GM12892 (cell line): ENCODE data around the gene COPZ1.

Experiments
- POLR2A ChIP-seq: IDR thresholded peaks from 2 replicates; pipeline ENCODE4 v1.6.1; 2011; ENCODE audit warnings: low read depth, low read length, control low read depth
- POLR2AphosphoS5 ChIP-seq: IDR thresholded peaks from 2 replicates; pipeline ENCODE4 v1.6.1; 2011; ENCODE audit warnings: low read depth, low read length, control low read depth

GRCh38 chr12:54321363-54321762 is 3.6 kb upstream of the COPZ1 start:
- TF ChIP-seq POLR2AphosphoS5, result no peak
- no peak for TF ChIP-seq POLR2A
